HL-60 (cell line): ENCODE measurements around the gene PACRG.

Experiments
- GABPA ChIP-seq: IDR thresholded peaks from 2 replicates; pipeline ENCODE4 v1.6.1; 2012; ENCODE audit warnings: low read depth
- POLR2AphosphoS5 ChIP-seq: IDR thresholded peaks from 2 replicates; pipeline ENCODE4 v1.6.1; 2012; ENCODE audit warnings: low read depth
- SPI1 ChIP-seq: IDR thresholded peaks from 2 replicates; pipeline ENCODE4 v1.6.1; 2012; ENCODE audit warnings: low read depth, mild to moderate bottlenecking, borderline replicate concordance
- TF ChIP-seq, protein P1 (sequence below): IDR thresholded peaks from 2 replicates; pipeline ENCODE4 v1.6.1; 2012; ENCODE audit warnings: low read depth; ENCODE audit not compliant: insufficient replicate concordance
- TF ChIP-seq, protein P2 (sequence below): IDR thresholded peaks from one replicate; pipeline ENCODE4 v1.5.1; 2011; ENCODE audit warnings: low read length, control low read depth, inconsistent platforms; ENCODE audit not compliant: insufficient read depth

DNA sequence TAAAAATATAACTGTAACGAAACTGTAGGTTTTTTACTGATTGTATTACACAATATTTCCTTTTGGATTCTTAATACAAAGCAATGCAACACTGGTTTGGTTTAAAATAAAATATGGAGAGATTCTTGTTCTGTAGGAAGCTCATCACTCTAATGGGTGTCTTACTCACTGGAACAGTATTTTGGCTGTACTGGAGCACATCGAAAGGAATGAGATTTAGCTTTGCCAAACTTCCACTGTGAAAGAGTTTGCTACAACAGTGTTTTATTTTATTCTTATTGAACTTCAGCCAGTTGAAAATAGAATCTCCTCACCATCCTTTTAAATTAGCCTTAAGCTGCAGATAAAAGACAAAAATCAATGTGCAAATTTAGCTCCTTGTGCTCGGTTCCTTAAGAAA lies 456.0 kb downstream of the PACRG start:
- TF ChIP-seq POLR2AphosphoS5 (no peak), SPI1 (no peak), GABPA (no peak)
- TF ChIP-seq, protein P1, sequence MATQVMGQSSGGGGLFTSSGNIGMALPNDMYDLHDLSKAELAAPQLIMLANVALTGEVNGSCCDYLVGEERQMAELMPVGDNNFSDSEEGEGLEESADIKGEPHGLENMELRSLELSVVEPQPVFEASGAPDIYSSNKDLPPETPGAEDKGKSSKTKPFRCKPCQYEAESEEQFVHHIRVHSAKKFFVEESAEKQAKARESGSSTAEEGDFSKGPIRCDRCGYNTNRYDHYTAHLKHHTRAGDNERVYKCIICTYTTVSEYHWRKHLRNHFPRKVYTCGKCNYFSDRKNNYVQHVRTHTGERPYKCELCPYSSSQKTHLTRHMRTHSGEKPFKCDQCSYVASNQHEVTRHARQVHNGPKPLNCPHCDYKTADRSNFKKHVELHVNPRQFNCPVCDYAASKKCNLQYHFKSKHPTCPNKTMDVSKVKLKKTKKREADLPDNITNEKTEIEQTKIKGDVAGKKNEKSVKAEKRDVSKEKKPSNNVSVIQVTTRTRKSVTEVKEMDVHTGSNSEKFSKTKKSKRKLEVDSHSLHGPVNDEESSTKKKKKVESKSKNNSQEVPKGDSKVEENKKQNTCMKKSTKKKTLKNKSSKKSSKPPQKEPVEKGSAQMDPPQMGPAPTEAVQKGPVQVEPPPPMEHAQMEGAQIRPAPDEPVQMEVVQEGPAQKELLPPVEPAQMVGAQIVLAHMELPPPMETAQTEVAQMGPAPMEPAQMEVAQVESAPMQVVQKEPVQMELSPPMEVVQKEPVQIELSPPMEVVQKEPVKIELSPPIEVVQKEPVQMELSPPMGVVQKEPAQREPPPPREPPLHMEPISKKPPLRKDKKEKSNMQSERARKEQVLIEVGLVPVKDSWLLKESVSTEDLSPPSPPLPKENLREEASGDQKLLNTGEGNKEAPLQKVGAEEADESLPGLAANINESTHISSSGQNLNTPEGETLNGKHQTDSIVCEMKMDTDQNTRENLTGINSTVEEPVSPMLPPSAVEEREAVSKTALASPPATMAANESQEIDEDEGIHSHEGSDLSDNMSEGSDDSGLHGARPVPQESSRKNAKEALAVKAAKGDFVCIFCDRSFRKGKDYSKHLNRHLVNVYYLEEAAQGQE = no peak
- TF ChIP-seq, protein P2, sequence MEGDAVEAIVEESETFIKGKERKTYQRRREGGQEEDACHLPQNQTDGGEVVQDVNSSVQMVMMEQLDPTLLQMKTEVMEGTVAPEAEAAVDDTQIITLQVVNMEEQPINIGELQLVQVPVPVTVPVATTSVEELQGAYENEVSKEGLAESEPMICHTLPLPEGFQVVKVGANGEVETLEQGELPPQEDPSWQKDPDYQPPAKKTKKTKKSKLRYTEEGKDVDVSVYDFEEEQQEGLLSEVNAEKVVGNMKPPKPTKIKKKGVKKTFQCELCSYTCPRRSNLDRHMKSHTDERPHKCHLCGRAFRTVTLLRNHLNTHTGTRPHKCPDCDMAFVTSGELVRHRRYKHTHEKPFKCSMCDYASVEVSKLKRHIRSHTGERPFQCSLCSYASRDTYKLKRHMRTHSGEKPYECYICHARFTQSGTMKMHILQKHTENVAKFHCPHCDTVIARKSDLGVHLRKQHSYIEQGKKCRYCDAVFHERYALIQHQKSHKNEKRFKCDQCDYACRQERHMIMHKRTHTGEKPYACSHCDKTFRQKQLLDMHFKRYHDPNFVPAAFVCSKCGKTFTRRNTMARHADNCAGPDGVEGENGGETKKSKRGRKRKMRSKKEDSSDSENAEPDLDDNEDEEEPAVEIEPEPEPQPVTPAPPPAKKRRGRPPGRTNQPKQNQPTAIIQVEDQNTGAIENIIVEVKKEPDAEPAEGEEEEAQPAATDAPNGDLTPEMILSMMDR = no peak
